K562 (cell line): ENCODE measurements around the gene GADD45B. TPM values are rescaled to one million over a fixed set of nuclear protein-coding genes. Genes with fewer than 3 reads are reported as not detected.

Source experiments
- BACH1 ChIP-seq: fragments of 200-800 bp; sonication (Bioruptor generic); IDR thresholded peaks from 2 replicates; pipeline ENCODE4 v1.6.1; 2016; ENCODE audit warnings: missing genetic modification characterization, missing compliant biosample characterization
- FOS ChIP-seq: IDR thresholded peaks from 3 replicates; pipeline ENCODE4 v1.6.1; 2011; ENCODE audit not compliant: insufficient read length; ENCODE audit errors: extremely low read depth
- GABPB2 ChIP-seq: fragments of 250-450 bp; sonication (Bioruptor Pico); conservative IDR thresholded peaks from 2 replicates; pipeline ENCODE4 v1.5.1; 2021; ENCODE audit warnings: mild to moderate bottlenecking
- KDM1A ChIP-seq, 2 experiments: fragments of 450-650 bp; IDR thresholded peaks; 2 replicates each; pipeline ENCODE4 v1.6.1; 2016; ENCODE audit warnings: mild to moderate bottlenecking in 2 of 2
- LARP7 ChIP-seq: fragments of 450-650 bp; IDR thresholded peaks from 2 replicates; pipeline ENCODE4 v1.6.1; 2016
- RBFOX2 ChIP-seq: fragments of 200-400 bp; formaldehyde crosslinking; IDR thresholded peaks from 2 replicates; pipeline ENCODE4 v1.6.1; 2017; ENCODE audit warnings: low read depth, mild to moderate bottlenecking, low read length, moderate library complexity
- polyA plus RNA-seq, 8 experiments: library from polyadenylated mRNA; depleted of rRNA in 4 of 8; stranded (reverse) in 5 of 8; unstranded in 3 of 8; fragments of >200 nt; fragmentation: Nextera tagmentation in 2 of 8; fragmentation: Illumina TruSeq in 1 of 8; extraction: Ambion mirVana in 2 of 8; extraction: Trizol in 1 of 8; gene quantifications; 2 replicates each; pipeline versions ENCODE4 v1.2.1 to v1.2.3, GENCODE V29; 2011 to 2014; ENCODE audit warnings: inconsistent platforms in 1 of 8, missing spikeins in 1 of 8
- total RNA-seq, 7 experiments: library from RNA; depleted of rRNA in 6 of 7; stranded (reverse); fragments of >200 nt in 6 of 7; fragmentation: Illumina TruSeq in 2 of 7; extraction: Trizol in 2 of 7; gene quantifications; 2 replicates each; pipeline versions ENCODE4 v1.2.1 to v1.2.3, GENCODE V29; 2011 to 2021; ENCODE audit warnings: low replicate concordance in 1 of 7
- TF ChIP-seq, protein P1 (sequence below): fragments of 450-650 bp; IDR thresholded peaks from 2 replicates; pipeline ENCODE4 v1.6.1; 2016; ENCODE audit warnings: mild to moderate bottlenecking, moderate library complexity
- TF ChIP-seq, protein P2 (sequence below): fragments of 250-450 bp; sonication (Bioruptor Pico); IDR thresholded peaks from 2 replicates; pipeline ENCODE4 v1.5.1; 2021; ENCODE audit warnings: mild to moderate bottlenecking
- TF ChIP-seq, protein P3 (sequence below), 3 experiments: IDR thresholded peaks in 2 of 3; conservative IDR thresholded peaks in 1 of 3; 2 replicates each; pipeline ENCODE4 v1.5.1; 2011 to 2012; ENCODE audit warnings: low read length in 3 of 3, mild to moderate bottlenecking in 3 of 3, control low read depth in 2 of 3, improper control_type of control experiment in 1 of 3, inconsistent platforms in 1 of 3, low read depth in 1 of 3, mixed read lengths in 1 of 3, moderate library complexity in 1 of 3; ENCODE audit not compliant: insufficient read depth in 2 of 3
- TF ChIP-seq, protein P4 (sequence below): fragments of 200-800 bp; sonication (Bioruptor generic); IDR thresholded peaks from 2 replicates; pipeline ENCODE4 v1.6.1; 2017; ENCODE audit warnings: missing genetic modification characterization, missing compliant biosample characterization

The GADD45B gene
- total and polyA plus RNA-seq, 9 of the 15 experiments (the other 6 are each of a cell fraction or from before 2014, with no cell fraction given), result 0.06 to 4.1 (median 2.1) TPM

DNA sequence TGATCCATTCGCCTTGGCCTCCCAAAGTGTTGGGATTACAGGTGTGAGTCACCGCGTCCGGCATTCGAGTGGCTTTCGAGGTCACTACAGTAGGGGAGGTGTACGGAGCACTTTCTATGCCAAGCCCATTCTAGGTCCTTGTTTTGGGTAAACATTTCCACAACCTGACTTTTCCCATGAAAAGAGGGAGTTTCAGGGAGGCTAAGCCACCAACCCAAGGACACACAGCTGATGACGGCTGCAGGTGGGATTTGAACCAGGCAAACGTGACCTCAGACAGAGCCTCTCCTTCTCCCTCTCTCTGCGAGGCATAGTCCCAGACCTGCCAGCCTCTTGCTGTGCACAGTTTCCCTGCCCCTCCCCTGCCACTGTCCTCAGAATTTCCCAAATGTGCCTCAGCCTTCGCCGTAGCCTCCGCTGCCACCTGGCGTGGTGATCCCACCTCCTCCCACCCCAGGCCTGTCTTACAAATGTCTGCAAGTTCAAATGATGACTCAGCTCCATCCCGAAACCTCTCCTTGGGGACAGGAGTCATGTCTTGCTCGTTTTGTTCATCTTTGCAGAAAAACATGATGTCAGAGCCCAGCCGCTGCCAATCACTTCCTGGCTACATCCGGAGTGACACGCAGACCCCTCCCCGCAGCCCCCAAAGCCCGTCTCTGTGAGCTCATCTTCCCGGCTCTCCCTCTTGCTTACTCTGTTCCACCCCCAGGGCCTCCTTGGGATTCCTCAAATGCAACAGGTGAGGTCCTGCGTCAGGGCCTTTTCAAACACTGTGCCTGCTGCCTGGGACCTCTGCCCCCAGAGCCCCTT lies 6.6 kb upstream of the GADD45B start (continued):
- TF ChIP-seq, protein P1, sequence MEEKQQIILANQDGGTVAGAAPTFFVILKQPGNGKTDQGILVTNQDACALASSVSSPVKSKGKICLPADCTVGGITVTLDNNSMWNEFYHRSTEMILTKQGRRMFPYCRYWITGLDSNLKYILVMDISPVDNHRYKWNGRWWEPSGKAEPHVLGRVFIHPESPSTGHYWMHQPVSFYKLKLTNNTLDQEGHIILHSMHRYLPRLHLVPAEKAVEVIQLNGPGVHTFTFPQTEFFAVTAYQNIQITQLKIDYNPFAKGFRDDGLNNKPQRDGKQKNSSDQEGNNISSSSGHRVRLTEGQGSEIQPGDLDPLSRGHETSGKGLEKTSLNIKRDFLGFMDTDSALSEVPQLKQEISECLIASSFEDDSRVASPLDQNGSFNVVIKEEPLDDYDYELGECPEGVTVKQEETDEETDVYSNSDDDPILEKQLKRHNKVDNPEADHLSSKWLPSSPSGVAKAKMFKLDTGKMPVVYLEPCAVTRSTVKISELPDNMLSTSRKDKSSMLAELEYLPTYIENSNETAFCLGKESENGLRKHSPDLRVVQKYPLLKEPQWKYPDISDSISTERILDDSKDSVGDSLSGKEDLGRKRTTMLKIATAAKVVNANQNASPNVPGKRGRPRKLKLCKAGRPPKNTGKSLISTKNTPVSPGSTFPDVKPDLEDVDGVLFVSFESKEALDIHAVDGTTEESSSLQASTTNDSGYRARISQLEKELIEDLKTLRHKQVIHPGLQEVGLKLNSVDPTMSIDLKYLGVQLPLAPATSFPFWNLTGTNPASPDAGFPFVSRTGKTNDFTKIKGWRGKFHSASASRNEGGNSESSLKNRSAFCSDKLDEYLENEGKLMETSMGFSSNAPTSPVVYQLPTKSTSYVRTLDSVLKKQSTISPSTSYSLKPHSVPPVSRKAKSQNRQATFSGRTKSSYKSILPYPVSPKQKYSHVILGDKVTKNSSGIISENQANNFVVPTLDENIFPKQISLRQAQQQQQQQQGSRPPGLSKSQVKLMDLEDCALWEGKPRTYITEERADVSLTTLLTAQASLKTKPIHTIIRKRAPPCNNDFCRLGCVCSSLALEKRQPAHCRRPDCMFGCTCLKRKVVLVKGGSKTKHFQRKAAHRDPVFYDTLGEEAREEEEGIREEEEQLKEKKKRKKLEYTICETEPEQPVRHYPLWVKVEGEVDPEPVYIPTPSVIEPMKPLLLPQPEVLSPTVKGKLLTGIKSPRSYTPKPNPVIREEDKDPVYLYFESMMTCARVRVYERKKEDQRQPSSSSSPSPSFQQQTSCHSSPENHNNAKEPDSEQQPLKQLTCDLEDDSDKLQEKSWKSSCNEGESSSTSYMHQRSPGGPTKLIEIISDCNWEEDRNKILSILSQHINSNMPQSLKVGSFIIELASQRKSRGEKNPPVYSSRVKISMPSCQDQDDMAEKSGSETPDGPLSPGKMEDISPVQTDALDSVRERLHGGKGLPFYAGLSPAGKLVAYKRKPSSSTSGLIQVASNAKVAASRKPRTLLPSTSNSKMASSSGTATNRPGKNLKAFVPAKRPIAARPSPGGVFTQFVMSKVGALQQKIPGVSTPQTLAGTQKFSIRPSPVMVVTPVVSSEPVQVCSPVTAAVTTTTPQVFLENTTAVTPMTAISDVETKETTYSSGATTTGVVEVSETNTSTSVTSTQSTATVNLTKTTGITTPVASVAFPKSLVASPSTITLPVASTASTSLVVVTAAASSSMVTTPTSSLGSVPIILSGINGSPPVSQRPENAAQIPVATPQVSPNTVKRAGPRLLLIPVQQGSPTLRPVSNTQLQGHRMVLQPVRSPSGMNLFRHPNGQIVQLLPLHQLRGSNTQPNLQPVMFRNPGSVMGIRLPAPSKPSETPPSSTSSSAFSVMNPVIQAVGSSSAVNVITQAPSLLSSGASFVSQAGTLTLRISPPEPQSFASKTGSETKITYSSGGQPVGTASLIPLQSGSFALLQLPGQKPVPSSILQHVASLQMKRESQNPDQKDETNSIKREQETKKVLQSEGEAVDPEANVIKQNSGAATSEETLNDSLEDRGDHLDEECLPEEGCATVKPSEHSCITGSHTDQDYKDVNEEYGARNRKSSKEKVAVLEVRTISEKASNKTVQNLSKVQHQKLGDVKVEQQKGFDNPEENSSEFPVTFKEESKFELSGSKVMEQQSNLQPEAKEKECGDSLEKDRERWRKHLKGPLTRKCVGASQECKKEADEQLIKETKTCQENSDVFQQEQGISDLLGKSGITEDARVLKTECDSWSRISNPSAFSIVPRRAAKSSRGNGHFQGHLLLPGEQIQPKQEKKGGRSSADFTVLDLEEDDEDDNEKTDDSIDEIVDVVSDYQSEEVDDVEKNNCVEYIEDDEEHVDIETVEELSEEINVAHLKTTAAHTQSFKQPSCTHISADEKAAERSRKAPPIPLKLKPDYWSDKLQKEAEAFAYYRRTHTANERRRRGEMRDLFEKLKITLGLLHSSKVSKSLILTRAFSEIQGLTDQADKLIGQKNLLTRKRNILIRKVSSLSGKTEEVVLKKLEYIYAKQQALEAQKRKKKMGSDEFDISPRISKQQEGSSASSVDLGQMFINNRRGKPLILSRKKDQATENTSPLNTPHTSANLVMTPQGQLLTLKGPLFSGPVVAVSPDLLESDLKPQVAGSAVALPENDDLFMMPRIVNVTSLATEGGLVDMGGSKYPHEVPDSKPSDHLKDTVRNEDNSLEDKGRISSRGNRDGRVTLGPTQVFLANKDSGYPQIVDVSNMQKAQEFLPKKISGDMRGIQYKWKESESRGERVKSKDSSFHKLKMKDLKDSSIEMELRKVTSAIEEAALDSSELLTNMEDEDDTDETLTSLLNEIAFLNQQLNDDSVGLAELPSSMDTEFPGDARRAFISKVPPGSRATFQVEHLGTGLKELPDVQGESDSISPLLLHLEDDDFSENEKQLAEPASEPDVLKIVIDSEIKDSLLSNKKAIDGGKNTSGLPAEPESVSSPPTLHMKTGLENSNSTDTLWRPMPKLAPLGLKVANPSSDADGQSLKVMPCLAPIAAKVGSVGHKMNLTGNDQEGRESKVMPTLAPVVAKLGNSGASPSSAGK, result 0 out of 2 replicates have a peak, but pooled peaks have one; percentile 29
- TF ChIP-seq BACH1 (tag) (peak; percentile 56; the same call in 1 of the 2 replicates), KDM1A (IDR thresholded peaks at IDR 0.05) (peak in 1 of 2 experiments; percentile 56; a peak in 2 of 4 replicates), RBFOX2 (no peak), LARP7 (no peak), FOS (no peak), GABPB2 (no peak)
- TF ChIP-seq, protein P2, sequence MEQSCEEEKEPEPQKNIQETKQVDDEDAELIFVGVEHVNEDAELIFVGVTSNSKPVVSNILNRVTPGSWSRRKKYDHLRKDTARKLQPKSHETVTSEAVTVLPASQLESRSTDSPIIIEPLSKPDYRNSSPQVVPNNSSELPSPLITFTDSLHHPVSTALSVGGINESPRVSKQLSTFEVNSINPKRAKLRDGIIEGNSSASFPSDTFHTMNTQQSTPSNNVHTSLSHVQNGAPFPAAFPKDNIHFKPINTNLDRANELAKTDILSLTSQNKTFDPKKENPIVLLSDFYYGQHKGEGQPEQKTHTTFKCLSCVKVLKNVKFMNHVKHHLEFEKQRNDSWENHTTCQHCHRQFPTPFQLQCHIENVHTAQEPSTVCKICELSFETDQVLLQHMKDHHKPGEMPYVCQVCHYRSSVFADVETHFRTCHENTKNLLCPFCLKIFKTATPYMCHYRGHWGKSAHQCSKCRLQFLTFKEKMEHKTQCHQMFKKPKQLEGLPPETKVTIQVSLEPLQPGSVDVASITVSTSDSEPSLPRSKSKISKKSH, result no peak
- TF ChIP-seq, protein P3, sequence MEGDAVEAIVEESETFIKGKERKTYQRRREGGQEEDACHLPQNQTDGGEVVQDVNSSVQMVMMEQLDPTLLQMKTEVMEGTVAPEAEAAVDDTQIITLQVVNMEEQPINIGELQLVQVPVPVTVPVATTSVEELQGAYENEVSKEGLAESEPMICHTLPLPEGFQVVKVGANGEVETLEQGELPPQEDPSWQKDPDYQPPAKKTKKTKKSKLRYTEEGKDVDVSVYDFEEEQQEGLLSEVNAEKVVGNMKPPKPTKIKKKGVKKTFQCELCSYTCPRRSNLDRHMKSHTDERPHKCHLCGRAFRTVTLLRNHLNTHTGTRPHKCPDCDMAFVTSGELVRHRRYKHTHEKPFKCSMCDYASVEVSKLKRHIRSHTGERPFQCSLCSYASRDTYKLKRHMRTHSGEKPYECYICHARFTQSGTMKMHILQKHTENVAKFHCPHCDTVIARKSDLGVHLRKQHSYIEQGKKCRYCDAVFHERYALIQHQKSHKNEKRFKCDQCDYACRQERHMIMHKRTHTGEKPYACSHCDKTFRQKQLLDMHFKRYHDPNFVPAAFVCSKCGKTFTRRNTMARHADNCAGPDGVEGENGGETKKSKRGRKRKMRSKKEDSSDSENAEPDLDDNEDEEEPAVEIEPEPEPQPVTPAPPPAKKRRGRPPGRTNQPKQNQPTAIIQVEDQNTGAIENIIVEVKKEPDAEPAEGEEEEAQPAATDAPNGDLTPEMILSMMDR (IDR thresholded peaks at IDR 0.05 in 2 of 3, conservative IDR thresholded peaks at IDR 0.05 in 1 of 3; ENCODE audit: insufficient read depth in 2 of 3, low read depth in 1 of 3, low read length in 3 of 3), result 0 out of 6 replicates have a peak, but pooled peaks of 1 of the 3 experiments have one; percentile 4
- TF ChIP-seq, protein P4, sequence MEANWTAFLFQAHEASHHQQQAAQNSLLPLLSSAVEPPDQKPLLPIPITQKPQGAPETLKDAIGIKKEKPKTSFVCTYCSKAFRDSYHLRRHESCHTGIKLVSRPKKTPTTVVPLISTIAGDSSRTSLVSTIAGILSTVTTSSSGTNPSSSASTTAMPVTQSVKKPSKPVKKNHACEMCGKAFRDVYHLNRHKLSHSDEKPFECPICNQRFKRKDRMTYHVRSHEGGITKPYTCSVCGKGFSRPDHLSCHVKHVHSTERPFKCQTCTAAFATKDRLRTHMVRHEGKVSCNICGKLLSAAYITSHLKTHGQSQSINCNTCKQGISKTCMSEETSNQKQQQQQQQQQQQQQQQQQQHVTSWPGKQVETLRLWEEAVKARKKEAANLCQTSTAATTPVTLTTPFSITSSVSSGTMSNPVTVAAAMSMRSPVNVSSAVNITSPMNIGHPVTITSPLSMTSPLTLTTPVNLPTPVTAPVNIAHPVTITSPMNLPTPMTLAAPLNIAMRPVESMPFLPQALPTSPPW (CRISPR knock-in tag), result no peak
